Measurements from ENCODE around the gene TSPAN13.
A peak's percentile ranks its signal among the peaks of the same experiment; 100 is the strongest.

TSPAN13 gene

GRCh38 chr7:16753102-16753931, at the start of gene TSPAN13:
TSS of gene TSPAN13 (plus strand) at chr7:16753755. CDS start at chr7:16753968, 213 bp downstream.
- no peak for TF ChIP-seq CTCF (IDR thresholded peaks at IDR 0.05; ENCODE audit: insufficient read depth, low read length, missing control alignments)
- ChIA-PET CTCF (no interaction called here), POLR2A (no interaction called here)
- DNase-seq (ENCODE audit: low read depth, low spot score) = no peak
- peak within 1 kb of the TSS; percentile 79 for H3K4me3 ChIP-seq (ENCODE audit: low read depth, low read length)

- ChIA-PET POLR2A (interaction anchor here (1.4 kb wide), 1 partner anchor 62 kb away, joined by 3 read pairs; no protein-coding TSS in a partner anchor), CTCF (interaction anchor here (1.0 to 1.7 kb wide), 2 partner anchors 14 to 93 kb away, joined by 4 to 9 read pairs; no protein-coding TSS in a partner anchor)
- no peak for TF ChIP-seq CTCF (IDR thresholded peaks at IDR 0.05; ENCODE audit: insufficient read depth, low read length, missing control alignments)
- H3K4me3 ChIP-seq (ENCODE audit: low read depth, low read length) = no peak overlapping the region
- DNase-seq (ENCODE audit: low read depth, low spot score) = no peak
Measured at GRCh38 chr7:16708511-16708910, 45.0 kb upstream of the TSPAN13 start.

- no peak overlapping the region for H3K4me3 ChIP-seq (ENCODE audit: low read depth, low read length)
- POLR2A ChIA-PET = no interaction called here
- peak; percentile 98 for DNase-seq (ENCODE audit: low read depth, low spot score)
- CTCF ChIA-PET = interaction anchor here (1.0 to 1.7 kb wide), 2 partner anchors 14 to 92 kb away, joined by 4 to 9 read pairs; no protein-coding TSS in a partner anchor
- TF ChIP-seq CTCF (IDR thresholded peaks at IDR 0.05; ENCODE audit: insufficient read depth, low read length, missing control alignments) = no peak
Measured at GRCh38 chr7:16708980-16709379, 44.6 kb upstream of the TSPAN13 start.

GRCh38 chr7:16710651-16711050, 42.9 kb upstream of the TSPAN13 start:
- no peak overlapping the region for H3K4me3 ChIP-seq (ENCODE audit: low read depth, low read length)
- no peak for TF ChIP-seq CTCF (IDR thresholded peaks at IDR 0.05; ENCODE audit: insufficient read depth, low read length, missing control alignments)
- no peak for DNase-seq (ENCODE audit: low read depth, low spot score)
- CTCF ChIA-PET = no interaction called here
- POLR2A ChIA-PET = no interaction called here

GRCh38 chr7:16711730-16712129, 41.8 kb upstream of the TSPAN13 start:
- no peak for DNase-seq (ENCODE audit: low read depth, low spot score)
- ChIA-PET POLR2A (no interaction called here), CTCF (interaction anchor here (1.9 kb wide), 1 partner anchor 17 kb away, joined by 7 read pairs; no protein-coding TSS in a partner anchor)
- TF ChIP-seq CTCF (IDR thresholded peaks at IDR 0.05; ENCODE audit: insufficient read depth, low read length, missing control alignments) = no peak
- H3K4me3 ChIP-seq (ENCODE audit: low read depth, low read length) = no peak overlapping the region

- POLR2A ChIA-PET = interaction anchor here (0.6 kb wide), 1 partner anchor 26 kb away, joined by 3 read pairs; no protein-coding TSS in a partner anchor
- no peak overlapping the region for H3K4me3 ChIP-seq (ENCODE audit: low read depth, low read length)
- TF ChIP-seq CTCF (IDR thresholded peaks at IDR 0.05; ENCODE audit: insufficient read depth, low read length, missing control alignments) = no peak
- CTCF ChIA-PET = interaction anchor here (1.9 kb wide), 1 partner anchor 18 kb away, joined by 7 read pairs; no protein-coding TSS in a partner anchor
- no peak for DNase-seq (ENCODE audit: low read depth, low spot score)
Measured at GRCh38 chr7:16712916-16713315, 40.6 kb upstream of the TSPAN13 start.

Measured in AG04449 (cell line).